ELR (cell line): Measurements from ENCODE around the gene WNT3A.
"Not testable (repeated sequence)": the region's sequence is repeated elsewhere in the genome, so short reads cannot be mapped to it uniquely, and the experiment has no call there.

Source experiments
- DNase-seq: peaks from one replicate; pipeline ENCODE4 v3.0.0-alpha.2; 2015; ENCODE audit warnings: low read depth

WNT3A gene

GRCh38 chr1:228006786-228007048, at the start of gene WNT3A:
Gene WNT3A (plus strand): TSS chr1:228006998. CDS start chr1:228007129, 131 bp downstream.
- DNase-seq: no peak

- DNase-seq: no peak
Measured at GRCh38 chr1:227958617-227959324, 48.0 kb upstream of the WNT3A start.

GRCh38 chr1:227959325-227959860, 47.4 kb upstream of the WNT3A start:
- DNase-seq: no peak

GRCh38 chr1:227961651-227962466, 44.9 kb upstream of the WNT3A start:
- no peak for DNase-seq

GRCh38 chr1:227966733-227967132, 40.1 kb upstream of the WNT3A start:
- peak; percentile 63 for DNase-seq

- not testable (repeated sequence) for DNase-seq
Measured at GRCh38 chr1:227967815-227968214, 39.0 kb upstream of the WNT3A start.

- not testable (repeated sequence) for DNase-seq
Measured at GRCh38 chr1:227970076-227970995, 36.5 kb upstream of the WNT3A start.

GRCh38 chr1:227971216-227971615, 35.6 kb upstream of the WNT3A start:
- not testable (repeated sequence) for DNase-seq

- not testable (repeated sequence) for DNase-seq
Measured at GRCh38 chr1:227971643-227972282, 35.0 kb upstream of the WNT3A start.

GRCh38 chr1:227972283-227972679, 34.5 kb upstream of the WNT3A start:
- not testable (repeated sequence) for DNase-seq

GRCh38 chr1:227972843-227973374, 33.9 kb upstream of the WNT3A start:
- not testable (repeated sequence) for DNase-seq

GRCh38 chr1:227973724-227974288, 33.0 kb upstream of the WNT3A start:
- not testable (repeated sequence) for DNase-seq

GRCh38 chr1:227975583-227976283, 31.1 kb upstream of the WNT3A start:
- DNase-seq: not testable (repeated sequence)

- no peak for DNase-seq
Measured at GRCh38 chr1:227987181-227987580, 19.6 kb upstream of the WNT3A start.

GRCh38 chr1:227994632-227995300, 12.0 kb upstream of the WNT3A start:
- no peak for DNase-seq

- DNase-seq: no peak
Measured at GRCh38 chr1:227996187-227996950, 10.4 kb upstream of the WNT3A start.

- DNase-seq: no peak
Measured at GRCh38 chr1:227998374-227999055, 8.3 kb upstream of the WNT3A start.
